Activated T-cell treated with anti-CD3 and anti-CD28 coated beads for 1 hour (primary cell): ENCODE data around the gene PTPRE.

Experiments
- DNase-seq: peaks from one replicate; pipeline ENCODE4 v3.0.0-alpha.2; 2020; ENCODE audit warnings: low read depth

The PTPRE gene

DNA sequence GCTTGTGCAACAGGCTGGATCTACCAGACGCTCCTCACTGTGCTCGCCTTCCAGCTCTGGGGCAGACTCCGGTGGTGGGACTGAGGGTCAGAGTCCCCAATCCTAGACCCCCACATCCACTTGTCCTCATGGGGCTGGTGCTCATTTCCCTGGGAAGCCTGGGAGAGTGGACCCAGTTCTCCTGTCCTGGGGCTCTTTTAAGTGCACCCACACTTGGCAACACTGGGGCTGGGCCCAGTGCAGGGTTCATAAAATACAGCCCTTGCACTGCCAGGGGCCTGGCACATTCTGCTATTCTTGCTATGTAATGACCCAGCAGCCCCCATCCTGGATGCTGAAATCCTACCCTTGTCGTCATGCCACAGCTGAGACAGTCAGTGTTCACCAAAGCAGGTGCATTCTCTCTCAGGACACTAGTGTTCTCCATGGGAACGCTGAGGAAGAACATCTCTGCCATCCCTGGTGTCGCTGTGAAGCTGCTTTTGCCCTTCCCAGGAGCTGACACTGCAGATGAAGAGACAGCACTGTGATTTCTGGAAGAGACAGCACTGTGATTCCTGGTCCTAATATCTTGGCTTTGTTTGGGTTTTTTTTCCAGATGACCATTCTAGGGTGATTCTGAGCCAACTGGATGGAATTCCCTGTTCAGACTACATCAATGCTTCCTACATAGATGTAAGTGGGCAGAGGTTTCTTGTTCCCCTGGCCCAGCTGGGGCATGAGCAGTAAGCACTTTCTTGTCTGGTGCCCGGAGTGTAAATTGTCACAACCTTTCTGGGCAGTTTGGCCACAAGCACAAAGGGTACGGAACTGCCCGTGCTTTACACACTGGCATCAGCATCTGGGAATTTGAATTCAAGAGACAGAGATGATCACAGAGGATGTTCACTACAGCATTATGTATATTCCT, 153.7 kb downstream of the PTPRE start:
- no peak for DNase-seq

- DNase-seq, result no peak
Observed at GRCh38 chr10:128061306-128062300, 154.7 kb downstream of the PTPRE start.

DNA sequence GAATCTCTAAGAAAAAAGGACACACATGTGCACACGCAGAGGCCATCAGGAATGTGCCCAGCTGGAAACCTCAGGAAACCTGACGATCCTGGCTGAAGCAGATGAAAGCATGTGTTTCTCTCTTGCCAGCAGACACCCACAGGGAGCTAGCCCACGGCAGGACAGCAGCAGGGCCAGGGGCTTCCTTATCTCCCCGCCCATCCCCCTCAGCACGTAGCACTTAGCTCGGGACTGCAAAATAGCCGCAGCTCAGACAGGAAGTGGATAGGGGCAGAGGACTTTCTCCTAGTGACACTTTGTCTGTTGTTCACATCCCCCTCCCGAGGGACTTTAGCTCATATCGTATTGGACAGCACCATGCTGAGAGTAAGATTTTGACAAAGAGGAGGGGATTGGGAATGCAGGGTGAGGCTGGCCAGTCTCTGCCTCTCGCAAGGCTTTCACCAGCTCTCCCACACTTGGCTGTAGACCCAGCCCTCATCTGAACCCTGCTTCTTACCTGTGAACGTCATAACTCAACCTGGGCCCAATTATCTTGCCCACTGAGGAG, 155.5 kb downstream of the PTPRE start:
- no peak for DNase-seq

DNA sequence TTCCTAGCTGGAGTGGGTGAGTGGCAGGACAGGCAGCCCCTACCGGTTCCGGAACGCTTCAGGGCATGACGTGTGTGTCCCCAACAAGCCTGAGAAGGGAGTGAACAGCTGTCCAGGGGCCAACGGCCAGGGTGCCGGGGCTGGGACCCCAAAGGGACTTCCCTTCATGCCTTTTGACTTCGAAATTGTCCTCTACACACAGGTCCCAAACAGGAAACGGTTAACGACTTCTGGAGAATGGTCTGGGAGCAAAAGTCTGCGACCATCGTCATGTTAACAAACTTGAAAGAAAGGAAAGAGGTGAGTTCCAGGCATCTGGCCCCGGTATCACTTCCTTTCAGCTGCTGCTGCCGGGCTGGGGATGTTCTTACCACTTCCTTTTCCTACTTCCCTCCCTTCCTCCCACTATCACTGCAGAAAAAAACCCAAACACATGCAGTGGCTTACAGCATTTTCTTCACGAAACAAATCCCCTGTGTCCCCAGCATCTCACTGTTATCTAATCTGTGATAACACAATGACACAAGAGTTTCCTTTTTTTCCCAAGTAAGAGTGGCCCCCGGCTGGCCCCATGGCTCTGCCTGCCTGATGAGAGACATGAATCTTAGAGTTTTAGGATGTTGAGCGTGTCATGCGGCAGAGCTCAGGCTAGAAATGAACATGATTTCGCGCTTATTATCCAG, 156.1 kb downstream of the PTPRE start:
- DNase-seq, result no peak

GRCh38 chr10:128063736-128064107, 156.8 kb downstream of the PTPRE start:
- no peak for DNase-seq

GRCh38 chr10:128064108-128064969, 157.4 kb downstream of the PTPRE start:
- peak; percentile 33 for DNase-seq

DNA sequence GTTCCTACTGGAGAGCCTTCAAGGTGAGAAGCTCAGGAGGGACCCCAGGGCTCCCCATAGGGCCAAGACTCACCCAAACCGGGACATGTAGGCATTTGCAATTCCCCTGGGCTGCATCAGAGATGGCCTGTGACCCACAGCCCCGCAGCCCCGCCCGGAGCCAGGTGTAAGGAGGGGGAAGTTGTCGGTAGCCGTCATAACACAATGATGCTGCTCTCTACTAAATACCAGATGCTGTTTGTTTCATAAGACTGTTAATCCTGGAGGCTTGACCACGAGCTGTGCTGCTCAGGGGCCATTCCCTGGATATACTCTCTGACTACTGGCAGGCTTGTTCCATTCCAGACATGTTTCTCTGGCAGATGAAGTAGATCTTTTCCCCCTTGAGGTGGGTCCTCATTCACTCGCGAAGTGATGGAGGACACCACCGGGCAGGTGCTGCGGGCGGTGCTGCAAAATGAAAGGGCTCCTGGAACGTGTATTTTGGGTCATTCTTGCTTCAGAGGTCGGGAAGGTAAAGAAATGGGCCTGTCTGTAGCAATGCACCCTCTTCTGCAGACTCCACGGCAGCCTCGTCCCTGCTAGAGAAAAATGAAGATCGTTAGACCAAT, 158.2 kb downstream of the PTPRE start:
- no peak for DNase-seq

DNA sequence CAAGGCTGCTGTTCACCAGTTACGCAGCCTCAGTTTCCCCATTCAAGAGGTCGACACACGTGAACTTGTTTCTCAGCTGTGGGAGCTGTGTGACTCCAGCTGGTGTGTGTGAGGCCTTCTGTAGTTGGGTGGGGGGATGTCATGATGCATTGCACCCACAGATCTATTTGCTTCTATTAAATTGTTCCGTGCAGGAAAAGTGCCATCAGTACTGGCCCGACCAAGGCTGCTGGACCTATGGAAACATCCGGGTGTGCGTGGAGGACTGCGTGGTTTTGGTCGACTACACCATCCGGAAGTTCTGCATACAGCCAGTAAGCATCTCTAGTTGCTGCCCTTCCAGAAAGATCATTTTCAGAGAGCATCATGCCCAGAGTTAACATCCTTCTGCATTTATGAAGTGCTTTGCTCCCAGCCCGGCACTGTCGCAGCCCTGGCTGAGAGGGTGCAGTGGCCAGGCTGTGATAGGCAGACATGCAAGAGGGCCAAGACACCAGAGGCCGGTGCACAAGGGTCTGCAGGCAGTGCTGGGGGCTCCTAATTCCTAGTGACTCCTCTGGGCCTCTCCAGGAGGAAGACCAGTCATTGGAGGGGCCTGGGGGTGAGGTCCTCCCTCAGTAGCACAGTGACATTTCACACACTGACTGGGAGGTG, 159.1 kb downstream of the PTPRE start:
- no peak for DNase-seq

- DNase-seq, result no peak
Observed at GRCh38 chr10:128066870-128067382, 160.0 kb downstream of the PTPRE start.

- DNase-seq, result no peak
Observed at GRCh38 chr10:128067691-128068397, 160.9 kb downstream of the PTPRE start.

DNA sequence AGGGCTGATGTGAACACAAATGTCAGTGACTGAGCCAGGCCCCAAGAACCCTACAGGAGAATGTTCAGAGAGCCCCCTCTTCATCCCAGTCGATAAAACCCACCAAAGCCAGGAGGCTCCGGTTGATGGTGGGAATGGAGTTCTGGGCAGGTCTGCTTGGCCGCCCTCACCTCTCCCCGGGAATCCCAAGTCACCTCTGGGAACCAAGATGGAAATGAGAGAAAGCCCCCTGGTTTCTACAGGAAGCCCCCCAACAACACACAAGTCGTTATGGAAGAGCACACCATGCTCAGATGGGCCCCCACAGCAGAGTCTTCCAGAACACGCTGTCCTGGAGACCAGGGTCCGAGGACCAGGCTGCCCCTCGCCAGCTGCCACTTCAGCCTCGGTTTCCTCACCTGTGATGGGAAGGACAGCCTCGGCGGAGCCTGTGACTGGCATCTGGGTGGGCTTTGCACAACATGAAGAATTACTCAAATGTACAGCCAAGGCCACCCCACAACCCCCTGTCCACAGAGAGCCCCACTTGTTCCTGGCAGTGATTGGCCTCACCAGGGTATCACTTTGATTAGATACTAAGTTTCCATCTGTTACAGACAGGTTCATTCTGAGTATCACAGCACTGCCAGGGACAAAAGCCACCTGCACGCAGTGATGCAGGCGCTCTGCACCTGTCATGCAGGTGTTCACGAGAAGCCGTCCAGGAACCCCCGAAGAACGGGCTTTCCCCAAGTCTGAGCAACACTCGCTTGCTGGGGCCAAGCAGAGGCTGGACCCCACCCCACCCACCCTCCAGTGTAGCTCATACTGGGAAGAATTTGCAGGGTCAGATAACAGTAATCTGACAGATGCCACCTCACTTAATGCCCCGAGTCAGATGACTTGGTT, 161.7 kb downstream of the PTPRE start:
- no peak for DNase-seq

- DNase-seq, result peak; percentile 75
Observed at GRCh38 chr10:128069351-128070051, 162.6 kb downstream of the PTPRE start.

- DNase-seq, result no peak
Observed at GRCh38 chr10:128070161-128070560, 163.3 kb downstream of the PTPRE start.

DNA sequence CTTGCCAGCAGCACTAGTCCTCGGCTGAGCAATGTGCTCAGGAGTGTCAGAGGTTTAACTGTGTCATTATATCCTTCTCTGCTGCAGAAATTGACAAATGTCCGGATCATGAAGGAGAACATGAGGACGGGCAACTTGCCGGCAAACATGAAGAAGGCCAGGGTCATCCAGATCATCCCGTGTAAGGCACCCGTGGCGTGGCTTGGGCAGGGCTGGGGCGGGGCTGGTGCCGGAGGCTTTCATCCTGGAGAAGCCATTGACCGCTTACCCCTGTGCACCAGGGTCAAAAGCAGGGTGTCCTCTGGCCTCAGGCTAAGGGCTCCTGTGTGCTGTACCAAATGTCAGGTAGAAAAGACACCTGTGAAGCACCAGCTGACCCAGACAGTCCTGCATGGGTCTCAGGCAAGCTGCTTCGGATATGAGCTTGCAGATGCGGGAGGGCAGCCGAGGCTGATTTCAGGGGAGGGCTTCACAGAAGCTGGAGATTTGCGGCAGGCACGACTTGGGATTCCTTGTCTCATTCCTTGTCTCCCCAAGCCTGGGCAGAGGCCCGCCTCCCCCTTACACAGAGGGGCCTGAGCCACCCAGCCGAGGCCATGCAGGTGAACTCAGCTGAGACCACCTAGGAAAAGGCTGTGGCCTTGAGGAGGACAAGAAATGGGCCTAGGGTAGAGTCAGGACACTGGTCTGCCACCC, 164.0 kb downstream of the PTPRE start:
- no peak for DNase-seq

DNA sequence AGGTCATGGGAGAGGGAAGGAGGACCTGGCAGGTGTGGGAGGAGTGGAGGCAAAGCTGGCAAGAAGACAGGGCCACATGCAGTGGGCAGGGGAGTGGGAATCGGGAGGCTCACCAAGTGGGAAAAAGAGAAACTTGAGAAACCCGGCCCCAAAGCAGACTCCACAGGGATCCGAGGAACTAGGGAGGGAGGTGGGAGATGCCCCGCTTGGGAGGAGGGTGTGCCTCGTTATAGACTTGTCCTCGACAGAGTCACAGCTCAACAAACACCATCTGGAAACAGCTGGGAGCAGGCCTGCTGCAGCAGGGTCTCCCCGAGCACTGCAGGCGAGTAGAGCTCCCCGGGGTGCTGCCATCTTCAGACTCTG, 164.5 kb downstream of the PTPRE start:
- DNase-seq, result no peak

GRCh38 chr10:128072046-128072445, 165.1 kb downstream of the PTPRE start:
- DNase-seq, result no peak
